GM18499 (cell line): ENCODE data around the gene CYRIA.
A peak's percentile ranks its signal among the peaks of the same experiment; 100 is the strongest.

Experiments used
- ATAC-seq: cut with Tn5 transposase; IDR thresholded peaks from one replicate; pipeline ENCODE4 v1.9.1; 2021; ENCODE audit warnings: moderate number of reproducible peaks; ENCODE audit not compliant: insufficient read depth, unreplicated experiment

Gene CYRIA

DNA sequence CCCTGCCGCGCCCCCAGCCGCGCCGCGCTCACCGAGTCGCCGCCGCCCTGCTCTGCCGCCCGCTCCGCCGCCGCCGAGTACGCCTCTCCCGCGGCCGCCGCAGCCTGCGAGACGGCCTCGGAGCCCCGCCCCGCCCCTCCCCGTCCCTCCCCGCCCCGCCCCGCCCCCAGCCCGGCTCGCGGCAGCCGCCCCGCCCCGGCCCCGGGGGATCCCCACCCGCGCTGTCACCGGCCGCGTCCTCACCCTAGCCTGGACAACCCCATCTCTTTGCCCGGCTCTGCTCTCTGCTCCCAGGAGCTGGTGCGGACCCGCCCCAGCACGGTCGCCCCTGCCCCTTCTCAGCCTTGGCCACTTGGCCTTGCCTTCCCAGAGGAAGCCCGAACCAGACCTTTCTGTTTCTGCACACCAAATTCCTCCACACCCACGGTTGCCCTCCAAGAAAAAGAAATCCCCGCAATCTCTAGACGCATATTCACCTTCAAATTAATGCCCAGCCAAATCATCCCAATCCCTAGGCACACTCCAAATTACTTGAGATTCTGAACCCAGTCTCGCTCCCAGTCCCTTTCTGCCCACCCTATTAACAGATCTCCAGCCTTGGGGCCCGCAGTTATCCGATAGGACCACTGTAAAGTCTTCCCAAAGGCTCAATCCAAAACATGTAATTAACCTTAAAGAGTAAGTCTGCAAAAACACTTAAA, at the start of gene CYRIA:
TSS of gene CYRIA (minus strand) at position 87 of the 701 bp plus-strand sequence. CDS start 77,715 bp downstream, outside the sequence.
- ATAC-seq = no peak

DNA sequence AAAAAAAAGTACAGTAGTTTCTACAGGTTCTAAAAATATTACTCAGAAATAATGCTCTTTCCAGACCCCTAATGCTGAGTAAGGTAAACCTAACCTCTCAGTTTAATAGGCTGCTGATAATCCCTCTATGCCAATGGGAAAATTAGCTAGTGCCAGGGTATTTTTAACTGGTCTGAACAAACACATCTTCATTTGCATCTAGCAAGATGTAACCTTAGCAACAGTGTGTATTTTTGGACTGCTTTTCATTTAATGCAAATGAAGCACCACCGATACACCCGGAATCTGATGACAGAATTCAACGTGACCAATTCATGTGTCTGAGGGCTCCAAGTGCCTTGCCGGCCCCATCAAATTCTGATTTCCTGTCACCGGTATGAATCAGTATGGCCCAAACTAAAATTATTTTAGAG, 47.4 kb upstream of the CYRIA start:
- ATAC-seq = peak; percentile 87

DNA sequence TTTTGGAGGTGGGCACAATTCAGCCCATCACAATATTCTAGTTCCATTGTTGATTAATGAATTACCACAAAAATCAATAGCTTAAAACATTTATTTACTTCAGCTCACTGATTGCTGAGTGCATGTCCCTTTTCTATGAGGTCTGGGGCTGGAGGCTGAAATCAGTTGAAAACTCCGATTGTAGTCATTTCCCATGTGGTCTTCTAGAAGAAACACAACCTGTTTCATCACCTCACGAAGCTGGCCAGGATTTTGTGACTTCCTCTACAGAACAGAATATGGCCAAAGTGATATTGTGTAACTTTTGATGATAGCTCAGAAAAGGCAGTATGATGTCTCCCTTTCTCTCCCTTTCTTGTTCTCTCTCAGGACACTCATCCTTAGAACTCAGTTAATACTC, 44.1 kb upstream of the CYRIA start:
- ATAC-seq = no peak

- ATAC-seq = no peak
Observed at GRCh38 chr2:16708173-16708572, 42.5 kb upstream of the CYRIA start.

DNA sequence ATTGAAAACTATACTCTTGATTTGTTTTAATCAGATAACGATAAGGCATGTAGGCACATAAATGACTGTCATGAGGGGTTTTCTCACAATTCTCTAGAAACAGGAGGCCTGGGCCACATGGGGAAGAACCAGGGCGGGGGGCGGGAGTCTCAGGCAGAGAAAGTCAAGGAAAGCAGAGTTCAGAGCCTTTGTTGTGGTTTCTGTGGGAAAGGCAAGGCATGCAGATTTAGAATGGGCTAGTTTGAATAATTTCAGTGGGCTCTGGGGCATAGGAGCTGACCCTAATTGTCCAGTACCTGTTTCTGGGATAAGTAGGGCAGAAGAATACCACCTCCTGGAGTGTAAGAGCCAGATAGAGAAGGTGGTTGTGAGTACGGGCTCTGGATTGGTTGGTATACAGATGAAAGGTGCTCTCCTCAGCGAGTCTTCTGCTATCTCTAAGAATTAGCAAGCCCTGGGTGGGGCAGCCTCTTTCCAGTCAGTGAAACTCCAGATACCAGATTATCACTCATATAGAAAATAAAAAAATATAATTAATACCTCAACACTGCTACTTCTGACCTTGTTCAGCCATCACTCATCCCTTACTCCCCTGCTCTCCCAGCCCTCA, 41.5 kb upstream of the CYRIA start:
- no peak for ATAC-seq

GRCh38 chr2:16700551-16701259, 35.1 kb upstream of the CYRIA start:
- no peak for ATAC-seq

DNA sequence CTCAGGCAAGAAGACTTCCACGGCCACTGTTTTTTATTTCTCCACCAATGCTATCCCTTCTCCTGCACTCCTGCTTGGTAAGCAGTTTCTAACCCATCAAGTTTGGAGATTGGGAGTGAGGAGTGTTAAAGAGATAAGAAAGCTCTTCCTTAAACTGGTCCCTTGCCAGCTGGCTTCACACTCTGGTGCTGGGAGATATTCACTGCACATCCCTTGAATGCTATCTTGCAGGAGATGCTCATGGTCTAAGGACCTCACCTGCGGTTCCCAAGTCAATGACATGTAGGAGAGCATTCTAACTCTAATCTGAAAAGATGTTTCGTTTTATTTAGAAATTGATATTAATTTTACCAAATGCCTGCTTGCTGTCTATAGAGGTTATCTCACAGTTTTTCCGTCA, 28.2 kb upstream of the CYRIA start:
- no peak for ATAC-seq

- no peak for ATAC-seq
Observed at GRCh38 chr2:16691261-16691660, 25.6 kb upstream of the CYRIA start.

DNA sequence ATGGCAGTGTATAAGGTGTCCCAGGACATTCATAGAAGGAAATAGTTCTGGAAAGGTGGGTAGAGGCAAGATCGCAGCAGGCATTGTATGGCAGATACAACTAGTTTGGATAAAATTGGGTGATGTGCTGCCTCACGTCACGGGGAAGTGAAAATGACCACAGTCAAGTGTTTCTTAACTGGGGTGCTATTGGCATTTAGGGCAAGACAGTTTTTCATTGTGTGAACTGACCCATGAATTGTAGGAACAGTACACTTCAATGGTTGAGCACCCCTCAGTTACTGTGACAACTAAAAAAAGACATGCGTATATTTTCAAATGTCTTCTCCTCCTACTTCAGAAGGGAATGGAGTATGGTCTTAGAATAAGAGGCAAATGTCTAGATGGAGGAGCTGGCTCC, 22.3 kb upstream of the CYRIA start:
- ATAC-seq = no peak

GRCh38 chr2:16687222-16687621, 21.6 kb upstream of the CYRIA start:
- ATAC-seq = no peak

DNA sequence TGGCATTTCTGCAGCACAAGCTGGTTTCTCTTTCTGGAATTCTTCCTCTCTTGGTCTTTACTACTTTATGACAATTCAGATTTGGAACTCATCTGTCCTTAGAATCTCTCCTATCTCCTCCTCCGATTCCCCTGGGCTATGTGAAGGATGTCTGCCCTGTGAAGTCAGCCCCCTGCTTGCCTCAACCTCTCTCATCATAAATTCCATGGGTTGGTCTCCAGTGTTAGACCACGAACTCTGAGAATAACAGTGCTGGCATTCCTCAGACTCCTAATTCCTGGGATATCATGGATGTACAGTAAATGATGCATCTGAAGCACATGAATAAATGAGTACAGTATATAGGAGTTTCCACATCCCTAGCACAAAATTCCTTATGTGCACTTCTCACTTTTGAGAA, 21.0 kb upstream of the CYRIA start:
- ATAC-seq = no peak

DNA sequence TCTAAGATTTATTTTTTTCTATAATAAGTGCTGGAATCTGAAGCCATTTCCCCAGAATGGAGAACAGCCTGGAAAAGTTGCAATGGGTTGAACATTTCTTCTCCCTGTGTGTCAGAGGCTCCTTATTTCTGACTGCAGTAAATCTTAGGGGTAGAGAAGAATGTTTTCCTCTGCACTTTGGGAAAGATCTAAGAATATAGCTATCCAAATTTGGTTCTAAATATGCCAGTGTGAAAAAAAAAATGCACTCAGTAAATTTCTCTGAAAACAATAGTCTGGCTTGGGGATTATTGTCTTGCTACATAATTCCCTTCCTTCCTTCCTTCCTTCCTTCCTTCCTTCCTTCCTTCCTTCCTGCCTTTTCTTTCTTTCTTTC, 19.7 kb upstream of the CYRIA start:
- ATAC-seq = no peak

DNA sequence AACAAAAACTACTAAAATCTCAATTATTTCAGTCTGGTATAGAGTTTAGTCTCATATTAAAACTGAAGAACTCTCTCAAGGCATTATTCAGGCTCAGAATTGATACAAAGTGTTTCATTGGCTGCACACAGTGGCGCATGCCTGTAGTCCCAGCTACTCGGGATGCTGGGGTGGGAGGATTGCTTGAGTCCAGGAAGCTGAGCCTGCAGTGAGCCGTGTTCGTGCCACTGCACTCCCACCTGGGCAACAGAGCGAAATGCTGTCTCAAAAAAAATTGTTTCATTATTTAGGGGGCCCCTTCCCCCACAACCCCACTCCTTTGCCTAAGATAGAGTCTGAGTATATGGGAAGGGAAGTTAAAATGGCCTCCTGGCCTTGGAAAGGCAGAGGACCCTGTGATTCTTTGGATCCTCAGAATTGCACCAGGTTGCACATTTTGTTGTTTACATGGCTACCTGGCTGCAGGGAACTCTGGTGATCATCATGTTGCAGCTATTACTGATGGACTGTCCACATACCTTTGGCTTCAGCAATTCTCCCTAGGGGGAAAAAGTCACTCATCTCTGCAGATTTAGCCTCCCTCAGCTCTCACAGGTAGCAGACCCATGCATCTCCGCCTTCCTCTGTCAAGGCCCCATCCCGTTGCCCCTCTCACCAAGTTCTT, 19.2 kb upstream of the CYRIA start:
- ATAC-seq = no peak

DNA sequence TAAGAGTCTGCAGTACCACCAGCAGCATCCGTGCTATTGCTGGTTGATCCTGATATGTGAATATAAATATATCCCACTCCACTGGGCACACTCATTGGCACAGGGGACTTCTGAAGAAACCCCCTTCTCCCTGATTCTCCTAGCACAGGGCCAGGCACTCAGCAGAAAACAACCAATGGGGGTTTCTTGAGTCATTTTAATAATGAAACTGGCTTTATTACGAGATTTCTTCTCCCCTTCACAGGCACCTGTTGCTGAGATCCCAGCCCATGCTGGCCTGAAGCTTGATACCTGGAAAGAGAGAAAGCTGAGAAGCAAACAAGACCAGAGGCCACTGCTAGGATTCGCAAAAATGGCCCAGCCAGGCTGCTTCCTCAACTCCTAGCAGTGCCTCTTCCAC, 17.9 kb upstream of the CYRIA start:
- ATAC-seq = no peak

GRCh38 chr2:16682431-16683118, 16.9 kb upstream of the CYRIA start:
- ATAC-seq = no peak

DNA sequence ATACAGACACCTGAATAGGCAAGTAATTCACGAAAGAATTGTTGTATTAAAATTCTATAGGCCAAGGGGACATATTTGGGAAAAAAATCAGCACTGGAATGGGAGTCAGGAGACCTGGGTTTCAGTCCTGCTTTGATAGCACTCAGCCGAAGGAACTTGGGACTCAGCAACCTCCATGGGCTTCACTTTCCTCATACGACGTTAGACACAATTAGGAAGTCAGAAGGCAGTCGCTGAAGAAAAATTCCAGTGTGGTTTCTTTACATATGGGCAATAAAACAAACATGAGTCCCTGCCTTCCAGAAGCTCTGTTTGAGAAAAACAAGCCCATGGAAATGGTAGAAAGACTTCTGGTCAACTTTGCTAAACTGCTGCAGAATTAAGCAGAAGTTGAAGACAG, 15.1 kb upstream of the CYRIA start:
- ATAC-seq = no peak

- ATAC-seq = no peak
Observed at GRCh38 chr2:16680304-16680703, 14.7 kb upstream of the CYRIA start.

GRCh38 chr2:16678964-16679363, 13.3 kb upstream of the CYRIA start:
- no peak for ATAC-seq

DNA sequence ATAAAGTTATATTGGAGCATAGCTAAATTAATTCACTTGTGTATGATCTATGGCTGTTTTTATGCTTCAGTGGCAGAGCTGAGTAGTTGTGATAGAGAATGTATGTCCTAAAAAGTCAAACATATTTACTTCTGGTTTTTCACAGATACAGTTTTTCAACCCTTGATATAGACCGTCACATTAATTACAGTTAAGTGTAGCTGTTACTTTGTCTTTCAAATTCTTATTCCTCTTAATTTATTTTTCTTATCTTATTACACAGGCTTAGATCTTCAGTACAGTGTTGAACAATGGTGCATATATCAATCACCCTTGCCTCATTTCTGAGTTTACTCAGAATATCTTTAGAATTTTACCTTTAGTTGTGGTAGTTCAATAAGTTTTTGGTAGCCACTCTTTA, 12.2 kb upstream of the CYRIA start:
- no peak for ATAC-seq

DNA sequence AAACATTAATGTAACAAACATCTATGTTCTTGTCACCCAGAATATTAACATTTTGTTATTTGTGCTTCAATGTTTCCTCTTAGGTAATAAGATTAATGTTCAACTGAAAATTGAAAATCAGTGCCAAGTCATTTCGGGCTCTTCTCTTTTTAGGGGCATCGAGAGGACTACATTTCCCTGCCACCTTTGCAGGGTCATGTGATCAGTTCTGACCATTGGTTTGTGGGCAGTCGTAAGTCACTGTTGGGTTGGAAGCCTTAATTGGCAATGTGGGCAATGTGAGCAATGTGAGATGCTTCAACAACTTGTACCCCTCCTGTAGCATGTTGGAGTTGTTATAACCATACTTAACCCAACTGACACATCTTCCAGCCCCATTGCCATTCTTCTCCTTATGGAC, 10.1 kb upstream of the CYRIA start:
- no peak for ATAC-seq

- ATAC-seq = no peak
Observed at GRCh38 chr2:16674154-16674553, 8.5 kb upstream of the CYRIA start.
